Thyroid gland (tissue), 4 donors: ENCODE results near the gene DRC1.

Experiments used
- CTCF ChIP-seq, 6 experiments: fragments of 200-600 bp in 3 of 6; fragments of 450-650 bp in 3 of 6; sonication (generic) in 3 of 6; IDR thresholded peaks; one replicate each; pipeline ENCODE4 v1.5.1; 2016 to 2019; ENCODE audit warnings: antibody characterized with exemption in 6 of 6, mild to moderate bottlenecking in 2 of 6, inconsistent platforms in 1 of 6, moderate library complexity in 1 of 6
- POLR2A ChIP-seq, 2 donors: fragments of 450-650 bp; IDR thresholded peaks; one replicate each; pipeline ENCODE4 v1.6.1; 2017; ENCODE audit warnings: antibody characterized with exemption in 2 of 2, mild to moderate bottlenecking in 2 of 2, moderate library complexity in 1 of 2

DNA sequence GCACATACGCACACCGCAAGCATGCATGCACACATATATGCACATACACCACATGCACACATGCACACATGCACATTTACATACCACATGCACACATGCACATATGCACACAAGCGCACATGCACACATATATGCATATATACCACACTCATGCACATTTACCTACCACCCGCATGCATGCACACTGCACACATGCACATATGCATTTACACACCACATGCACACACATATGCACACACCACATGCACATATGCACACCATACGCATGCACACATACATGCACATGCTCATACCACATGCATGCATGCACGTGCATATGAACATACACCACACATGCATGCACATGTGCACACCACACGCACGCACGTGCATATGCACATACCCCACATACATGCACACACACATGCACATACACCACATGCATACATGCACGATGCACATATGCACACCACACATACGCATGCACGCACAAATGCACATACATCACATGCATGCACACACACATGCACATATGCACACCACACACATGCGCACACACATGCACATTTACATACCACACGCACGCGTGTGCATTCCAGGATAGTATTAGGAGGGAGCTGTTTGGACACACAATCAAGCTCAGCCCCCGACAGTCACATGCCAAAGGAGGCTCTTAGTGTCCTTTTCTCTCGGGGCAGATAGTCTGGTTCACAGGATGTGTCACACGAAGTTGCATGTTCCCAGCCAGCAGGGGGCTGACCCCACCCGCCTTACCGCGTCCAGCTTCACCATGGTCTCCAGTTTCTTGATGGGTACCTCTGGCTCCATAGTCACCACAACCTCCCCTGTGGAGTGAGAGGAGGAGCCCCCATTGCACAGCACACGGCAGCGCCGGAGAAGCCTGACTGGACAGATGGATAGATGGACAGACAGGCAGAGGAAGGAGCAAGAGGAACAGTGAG is 70.3 kb downstream of the DRC1 start:
- no peak for TF ChIP-seq CTCF (IDR thresholded peaks at IDR 0.05)
- TF ChIP-seq POLR2A (IDR thresholded peaks at IDR 0.05): no peak
